GM23248 (cell line): ENCODE measurements around the gene ARAP1.

Experiments used
- EZH2 ChIP-seq: fragments of 200-600 bp; sonication (generic); IDR thresholded peaks from 2 replicates; pipeline ENCODE4 v1.6.1; 2018; ENCODE audit warnings: antibody characterized with exemption, mild to moderate bottlenecking; ENCODE audit not compliant: insufficient read depth, poor library complexity, severe bottlenecking
- EZH2phosphoT487 ChIP-seq: fragments of 200-600 bp; sonication (generic); IDR thresholded peaks from 2 replicates; pipeline ENCODE4 v1.6.1; 2018; ENCODE audit warnings: antibody characterized with exemption, moderate library complexity, mild to moderate bottlenecking, low read depth; ENCODE audit not compliant: insufficient read depth

DNA sequence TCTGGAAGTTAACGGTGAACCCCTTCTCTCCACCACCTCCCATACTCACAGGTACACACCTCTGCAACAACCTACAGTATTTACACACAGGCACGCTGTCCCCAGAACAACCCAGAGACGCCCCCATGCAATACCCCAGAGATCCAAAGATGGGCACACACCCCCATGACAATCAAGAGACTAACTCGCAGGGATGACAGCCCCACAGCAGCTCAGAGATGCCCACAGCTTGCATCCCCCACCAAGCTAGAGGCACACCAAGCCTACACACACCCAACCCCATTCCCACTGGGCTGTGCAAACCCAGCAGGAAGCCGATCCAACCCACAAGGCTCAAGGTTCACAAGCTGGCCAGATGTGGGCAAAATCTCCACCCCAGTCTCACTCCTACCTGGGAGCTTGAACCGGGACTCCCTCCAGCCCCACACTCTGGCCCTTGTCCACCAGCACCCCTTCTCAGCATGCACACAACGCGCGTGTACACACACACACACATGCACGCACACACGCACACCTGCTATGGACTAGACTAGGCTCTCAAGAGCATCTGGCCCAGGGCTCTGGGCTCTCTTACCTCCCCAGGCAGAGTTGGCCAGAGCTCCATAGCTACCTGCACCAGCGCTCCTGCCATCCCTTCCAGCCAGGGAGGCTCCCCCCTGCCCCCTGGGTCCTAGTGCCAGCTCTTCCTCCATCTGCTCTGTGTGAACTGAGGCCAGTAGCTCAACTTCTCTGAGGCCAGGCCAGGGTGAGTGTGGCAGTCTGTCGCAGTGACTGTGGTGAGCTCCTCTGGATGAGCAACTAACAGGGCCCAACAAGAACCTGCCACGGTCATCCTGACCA, 30.1 kb upstream of the ARAP1 start:
- TF ChIP-seq EZH2 (no peak), EZH2phosphoT487 (no peak)
